H1 (cell line): ENCODE data around the gene C11orf71. TPM values are rescaled to one million over a fixed set of nuclear protein-coding genes. Genes with fewer than 3 reads are reported as not detected.

Experiments
- CTCF ChIA-PET: fragments of 300-600 bp; sonication (Branson Sonifier 250); formaldehyde crosslinking; loops from one replicate; lab custom pipeline; 2021; ENCODE audit not compliant: partially characterized antibody; lab: Charles Lee
- POLR2A ChIA-PET: fragments of 300-600 bp; sonication (Branson Sonifier 250); formaldehyde crosslinking; loops from one replicate; lab custom pipeline; 2021; ENCODE audit warnings: inconsistent platforms; ENCODE audit not compliant: partially characterized antibody; lab: Charles Lee
- DNase-seq, 2 experiments: peaks; one replicate each; pipeline versions ENCODE4 v3.0.0 to v3.0.0-alpha.2; 2010 to 2022; ENCODE audit warnings: low spot score in 2 of 2, low read depth in 1 of 2, mixed read lengths in 1 of 2
- FAIRE-seq: peaks from 2 replicates; lab custom pipeline; 2011; peaks lifted over from hg19 to GRCh38; lab: Jason Lieb, UNC
- H2AFZ ChIP-seq: 2 replicates; pipeline ENCODE4 v1.8.1; 2012; ENCODE audit warnings: low read length, inconsistent platforms
- H2AK5ac ChIP-seq: 2 replicates; pipeline ENCODE4 v1.6.1; 2013; ENCODE audit warnings: low read depth, low read length
- H2BK120ac ChIP-seq: replicated peaks from 2 replicates; pipeline ENCODE3; 2013; ENCODE audit warnings: low read depth, low read length, inconsistent platforms
- H2BK12ac ChIP-seq: 2 replicates; pipeline ENCODE4 v1.6.1; 2013; ENCODE audit warnings: low read depth, low read length
- H2BK15ac ChIP-seq: 2 replicates; pipeline ENCODE4 v1.6.1; 2013; ENCODE audit warnings: low read length
- H2BK20ac ChIP-seq: 2 replicates; pipeline ENCODE4 v1.6.1; 2013; ENCODE audit warnings: low read length
- H2BK5ac ChIP-seq: 2 replicates; pipeline ENCODE4 v1.6.1; 2013; ENCODE audit warnings: low read depth, low read length
- H3K14ac ChIP-seq: 2 replicates; pipeline ENCODE4 v1.6.1; 2013; ENCODE audit warnings: inconsistent platforms; ENCODE audit not compliant: insufficient read length
- H3K18ac ChIP-seq: 2 replicates; pipeline ENCODE4 v1.6.1; 2013; ENCODE audit warnings: low read length; ENCODE audit errors: extremely low read depth
- H3K23ac ChIP-seq: 2 replicates; pipeline ENCODE4 v1.6.1; 2013; ENCODE audit warnings: inconsistent platforms; ENCODE audit not compliant: insufficient read length
- H3K23me2 ChIP-seq: 2 replicates; pipeline ENCODE4 v1.6.1; 2013; ENCODE audit warnings: low read depth, low read length
- H3K27ac ChIP-seq: 2 replicates; pipeline ENCODE4 v1.6.1; 2011; ENCODE audit warnings: low read depth, low read length, inconsistent platforms
- H3K27me3 ChIP-seq, 4 experiments: replicated peaks in 1 of 4; 1 replicate in 1 of 4; 2 replicates in 3 of 4; pipeline versions ENCODE4 v1.6.1 to v1.8.1; 2011 to 2013; ENCODE audit warnings: low read length in 3 of 4, mild to moderate bottlenecking in 3 of 4, inconsistent platforms in 2 of 4, mixed read lengths in 2 of 4, moderate library complexity in 1 of 4; ENCODE audit not compliant: control insufficient read depth in 3 of 4, insufficient read depth in 3 of 4; ENCODE audit errors: extremely low read depth in 1 of 4
- H3K36me3 ChIP-seq, 4 experiments: 2 replicates each; pipeline versions ENCODE4 v1.6.1 to v1.8.1; 2011 to 2013; ENCODE audit warnings: mild to moderate bottlenecking in 4 of 4, low read length in 3 of 4, moderate library complexity in 2 of 4, control low read depth in 1 of 4, inconsistent platforms in 1 of 4; ENCODE audit not compliant: insufficient read depth in 4 of 4, control insufficient read depth in 2 of 4
- H3K4ac ChIP-seq: replicated peaks from 2 replicates; pipeline ENCODE3; 2013; ENCODE audit warnings: low read length, low read depth, mixed read lengths, inconsistent platforms; ENCODE audit not compliant: insufficient read length
- H3K4me1 ChIP-seq, 4 experiments: replicated peaks in 1 of 4; 1 replicate in 1 of 4; 2 replicates in 3 of 4; pipeline versions ENCODE4 v1.6.1 to v1.8.1; 2011 to 2013; ENCODE audit warnings: low read length in 3 of 4, inconsistent platforms in 2 of 4, mixed read lengths in 1 of 4; ENCODE audit not compliant: insufficient read depth in 4 of 4, control insufficient read depth in 3 of 4
- H3K4me2 ChIP-seq, 2 experiments: 2 replicates each; pipeline versions ENCODE4 v1.6.1 to v1.8.1; 2011 to 2013; ENCODE audit warnings: low read depth in 2 of 2, low read length in 2 of 2, control low read depth in 1 of 2, inconsistent platforms in 1 of 2, mild to moderate bottlenecking in 1 of 2; ENCODE audit not compliant: insufficient read depth in 1 of 2
- H3K4me3 ChIP-seq, 4 experiments: fragments of 200-600, 300-600 bp in 1 of 4; sonication (generic), shearing (Covaris generic), sonication (Bioruptor Twin) in 1 of 4; 2 replicates each; pipeline versions ENCODE4 v1.5.1 to v1.8.1; 2011 to 2016; ENCODE audit warnings: low read length in 4 of 4, low read depth in 3 of 4, control low read depth in 2 of 4, inconsistent platforms in 2 of 4, mild to moderate bottlenecking in 2 of 4, mixed read lengths in 1 of 4, moderate library complexity in 1 of 4; ENCODE audit not compliant: insufficient read depth in 2 of 4; ENCODE audit errors: extremely low read depth in 1 of 4
- H3K56ac ChIP-seq: replicated peaks from 2 replicates; pipeline ENCODE3; 2013; ENCODE audit warnings: low read depth, mild to moderate bottlenecking, mixed read lengths, low read length, inconsistent platforms; ENCODE audit not compliant: insufficient read length
- H3K79me1 ChIP-seq: 2 replicates; pipeline ENCODE4 v1.6.1; 2013; ENCODE audit warnings: low read depth, low read length, control low read depth
- H3K79me2 ChIP-seq, 2 experiments: 2 replicates each; pipeline versions ENCODE4 v1.6.1 to v1.8.1; 2012 to 2013; ENCODE audit warnings: low read length in 2 of 2, mild to moderate bottlenecking in 2 of 2, inconsistent platforms in 1 of 2; ENCODE audit not compliant: insufficient read depth in 2 of 2, control insufficient read depth in 1 of 2
- H3K9ac ChIP-seq, 4 experiments: replicated peaks in 1 of 4; 1 replicate in 1 of 4; 2 replicates in 3 of 4; pipeline versions ENCODE4 v1.6.1 to v1.8.1; 2011 to 2013; ENCODE audit warnings: low read depth in 3 of 4, low read length in 3 of 4, control low read depth in 2 of 4, mild to moderate bottlenecking in 2 of 4, moderate library complexity in 2 of 4, inconsistent platforms in 1 of 4; ENCODE audit errors: extremely low read depth in 1 of 4
- H3K9me3 ChIP-seq, 2 experiments: 2 replicates each; pipeline versions ENCODE4 v1.6.1 to v1.8.1; 2012 to 2013; ENCODE audit warnings: mild to moderate bottlenecking in 2 of 2, moderate library complexity in 2 of 2, control low read depth in 1 of 2, inconsistent platforms in 1 of 2, low read depth in 1 of 2, low read length in 1 of 2, mixed read lengths in 1 of 2; ENCODE audit not compliant: insufficient read depth in 2 of 2
- H4K20me1 ChIP-seq, 2 experiments: replicated peaks in 1 of 2; 2 replicates each; pipeline versions ENCODE3 to v1.8.1; 2011 to 2013; ENCODE audit warnings: inconsistent platforms in 2 of 2, low read length in 2 of 2, mild to moderate bottlenecking in 1 of 2; ENCODE audit not compliant: insufficient read depth in 2 of 2, control insufficient read depth in 1 of 2
- H4K5ac ChIP-seq: 2 replicates; pipeline ENCODE4 v1.6.1; 2013; ENCODE audit warnings: low read length, low read depth, mixed read lengths, inconsistent platforms; ENCODE audit not compliant: insufficient read length
- H4K8ac ChIP-seq: 2 replicates; pipeline ENCODE4 v1.8.0; 2013; ENCODE audit warnings: mild to moderate bottlenecking, moderate library complexity, low read length, inconsistent platforms; ENCODE audit not compliant: insufficient read depth; ENCODE audit errors: extremely low read depth
- H4K91ac ChIP-seq: replicated peaks from 2 replicates; pipeline ENCODE3; 2013; ENCODE audit warnings: low read length, mixed read lengths, inconsistent platforms; ENCODE audit not compliant: insufficient read length
- ATF2 ChIP-seq: IDR thresholded peaks from 2 replicates; pipeline ENCODE4 v1.6.1; 2012; ENCODE audit warnings: low read length, inconsistent platforms
- JUND ChIP-seq: IDR thresholded peaks from 2 replicates; pipeline ENCODE4 v1.6.1; 2011; ENCODE audit warnings: mild to moderate bottlenecking, improper control_type of control experiment, low read length
- WGBS, 2 experiments: shearing (Covaris generic) in 1 of 2; methylation state at CpG; one replicate each; pipeline versions ENCODE4 v1.1.6 to v1.1.7; 2013 to 2015; ENCODE audit warnings: low lambda C conversion rate in 2 of 2, mixed read lengths in 2 of 2, inconsistent platforms in 1 of 2, low coverage in 1 of 2, missing lambda C conversion rate in 1 of 2; ENCODE audit not compliant: insufficient replicate concordance in 2 of 2, insufficient coverage in 1 of 2, insufficient read length in 1 of 2; ENCODE audit errors: extremely low coverage in 1 of 2, missing lambda C conversion rate in 1 of 2; 5-methylcytosine and 5-hydroxymethylcytosine counted together
- polyA plus RNA-seq, 7 experiments: library from polyadenylated mRNA; depleted of rRNA in 3 of 7; stranded (reverse) in 5 of 7; unstranded in 2 of 7; fragments of >200 nt in 5 of 7; fragments of 200-250 nt in 2 of 7; gene quantifications; 1 replicate in 5 of 7; 2 replicates in 1 of 7; 4 replicates in 1 of 7; pipeline versions ENCODE4 v1.2.1 to v1.2.3, GENCODE V29; 2011 to 2013; ENCODE audit warnings: missing spikeins in 2 of 7, mixed read lengths in 2 of 7
- total RNA-seq: library from RNA; stranded (reverse); fragmentation: NEBNext Ultra II Directional; extraction: Animal tissue kit (Norgen Biotek cat#: 25700); gene quantifications from 2 replicates; pipeline ENCODE4 v1.2.1, GENCODE V29; 2021

C11orf71 gene
- total and polyA plus RNA-seq, 2 of the 8 experiments (the other 6 are each of a cell fraction or from before 2014, with no cell fraction given) = 5.4 to 8.7 TPM

GRCh38 chr11:114440971-114441763 lies 40.9 kb upstream of the C11orf71 start:
- Histone ChIP-seq H2AK5ac (no peak overlapping the region), H2BK5ac (no peak overlapping the region), H3K36me3 (peaks cover 0 to 19% (median 4%) of the 10 kb centered on the region in 4 experiments; a peak in 5 of 8 replicates), H3K23me2 (no peaks in the 10 kb centered on the region; the same call in 1 of the 2 replicates), H2BK15ac (no peak overlapping the region), H4K91ac (no peak overlapping the region), H4K5ac (no peak overlapping the region), H3K79me2 (peaks cover 19 to 69% of the 10 kb centered on the region in 2 experiments; a peak in 3 of 4 replicates), H3K4me2 (peak overlapping the region; percentile 68 to 88; a peak in 3 of 4 replicates), H3K14ac (no peak overlapping the region), H2BK20ac (no peak overlapping the region), H3K27me3 (no peaks in the 10 kb centered on the region), H3K27ac (no peak overlapping the region), H3K4me1 (peaks cover 2 to 12% (median 7%) of the 10 kb centered on the region in 4 experiments; a peak in 6 of 7 replicates), H3K9me3 (no peaks in the 10 kb centered on the region), H3K4ac (no peak overlapping the region), H2AFZ (no peak overlapping the region), H3K23ac (no peak overlapping the region), H4K8ac (no peak overlapping the region), H3K79me1 (no peaks in the 10 kb centered on the region; the same call in 1 of the 2 replicates), H3K56ac (no peak overlapping the region), H4K20me1 (peaks cover 2 to 4% of the 10 kb centered on the region in 2 experiments), H3K4me3 (peak overlapping the region; percentile 15 to 95 (median 54); a peak in 4 of 8 replicates), H2BK120ac (no peak overlapping the region), H3K18ac (no peak overlapping the region), H3K9ac (no peak overlapping the region), H2BK12ac (no peak overlapping the region)
- FAIRE-seq (no peak), DNase-seq (no peak)
- ChIA-PET POLR2A (no interaction called here), CTCF (interaction anchor here (0.8 kb wide), 1 partner anchor 11 kb away, joined by 3 read pairs; no protein-coding TSS in a partner anchor)
- TF ChIP-seq ATF2 (no peak), JUND (no peak)
- 84% methylated on average over 7 of the region's 7 CpGs; no CpG with 5 or more reads in 1 of the 2 experiments for WGBS, 2 experiments
